ENCODE measurements around the gene FOXO4.

Gene FOXO4

GRCh38 chrX:71085900-71086299 is 9.8 kb upstream of the FOXO4 start:
- H3K36me3 Mint-ChIP-seq = no peaks in the 10 kb centered on the region
- H3K9me3 Mint-ChIP-seq = no peaks in the 10 kb centered on the region
- no peaks in the 10 kb centered on the region for H3K27me3 Mint-ChIP-seq
- DNase-seq (no peak), ATAC-seq (replicated peaks) (no peak)
- H3K4me1 Mint-ChIP-seq = no peaks in the 10 kb centered on the region
- H3K4me3 Mint-ChIP-seq = no peak overlapping the region
- no peak overlapping the region for H3K27ac Mint-ChIP-seq

DNA sequence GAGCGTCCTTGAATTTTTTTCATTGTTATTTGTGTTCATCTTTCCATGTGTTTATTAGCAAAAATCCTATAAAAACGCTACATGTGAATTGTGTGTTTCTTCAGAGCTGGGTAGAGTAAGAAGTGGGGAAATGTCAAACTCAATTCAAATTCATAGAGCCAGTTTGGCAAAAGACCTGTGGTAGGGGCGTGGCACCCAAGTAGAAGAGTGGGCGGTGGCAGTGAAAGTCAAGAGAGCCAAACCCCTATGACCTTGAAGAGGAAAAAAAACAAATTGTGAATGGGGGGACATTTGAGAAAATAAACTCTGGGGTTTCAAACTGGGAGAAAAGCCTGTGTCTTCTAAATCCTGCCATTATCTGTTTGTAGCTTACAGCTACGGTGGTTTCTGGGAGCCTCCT is 4.4 kb upstream of the FOXO4 start:
- Mint-ChIP-seq H3K4me1 (peaks cover 5 to 6% of the 10 kb centered on the region in 2 donors), H3K27ac (no peak overlapping the region), H3K36me3 (no peaks in the 10 kb centered on the region), H3K27me3 (peaks cover 0 to 10% of the 10 kb centered on the region in 2 donors), H3K9me3 (no peaks in the 10 kb centered on the region), H3K4me3 (no peak overlapping the region)
- ATAC-seq (replicated peaks) (no peak), DNase-seq (no peak)

GRCh38 chrX:71095033-71095432 is 618 bp upstream of the FOXO4 start:
- H3K27me3 Mint-ChIP-seq = peaks cover 0 to 10% of the 10 kb centered on the region in 2 donors
- peak overlapping the region; percentile 87 to 97 for H3K4me3 Mint-ChIP-seq
- peaks cover 12 to 20% of the 10 kb centered on the region in 2 donors for H3K4me1 Mint-ChIP-seq
- no peaks in the 10 kb centered on the region for H3K36me3 Mint-ChIP-seq
- DNase-seq (no peak), ATAC-seq (replicated peaks) (no peak)
- H3K27ac Mint-ChIP-seq = peak overlapping the region; percentile 33
- H3K9me3 Mint-ChIP-seq = no peaks in the 10 kb centered on the region

GRCh38 chrX:71095981-71096759 is 519 bp downstream of the FOXO4 start:
- peaks cover 0 to 10% of the 10 kb centered on the region in 2 donors for H3K27me3 Mint-ChIP-seq
- H3K27ac Mint-ChIP-seq = peak overlapping the region; percentile 96
- DNase-seq (no peak), ATAC-seq (replicated peaks) (peak; percentile 41 to 46)
- no peaks in the 10 kb centered on the region for H3K9me3 Mint-ChIP-seq
- H3K36me3 Mint-ChIP-seq = no peaks in the 10 kb centered on the region
- H3K4me1 Mint-ChIP-seq = peaks cover 12 to 20% of the 10 kb centered on the region in 2 donors
- peak overlapping the region; percentile 87 to 97 for H3K4me3 Mint-ChIP-seq

- H3K36me3 Mint-ChIP-seq = no peaks in the 10 kb centered on the region
- peaks cover 12 to 20% of the 10 kb centered on the region in 2 donors for H3K4me1 Mint-ChIP-seq
- H3K4me3 Mint-ChIP-seq = peak overlapping the region; percentile 87 to 97
- no peak for DNase-seq
- no peak overlapping the region for H3K27ac Mint-ChIP-seq
- H3K9me3 Mint-ChIP-seq = no peaks in the 10 kb centered on the region
- no peak for ATAC-seq (replicated peaks)
- H3K27me3 Mint-ChIP-seq = peaks cover 0 to 10% of the 10 kb centered on the region in 2 donors
Measured at GRCh38 chrX:71096760-71097032, 1.0 kb downstream of the FOXO4 start.

DNA sequence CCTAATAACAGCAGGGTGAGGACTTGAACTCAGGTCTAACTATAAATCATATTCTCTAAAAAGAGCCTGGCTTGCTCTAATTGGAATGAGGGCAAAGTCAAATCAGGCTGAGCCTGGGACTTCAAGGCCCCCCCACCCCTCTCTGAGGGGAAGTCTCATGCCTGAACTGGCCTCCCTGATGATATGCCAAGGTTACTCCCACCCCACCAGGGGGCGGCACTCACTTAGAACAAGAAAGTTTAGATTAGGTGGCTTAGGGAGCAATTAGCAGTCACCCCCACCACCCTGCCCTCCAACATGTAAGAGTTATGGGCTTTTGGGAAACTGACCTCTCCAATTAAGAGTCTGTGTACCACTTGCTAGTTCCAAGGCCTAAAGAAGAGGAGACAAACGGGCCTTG is 2.7 kb downstream of the FOXO4 start:
- no peak overlapping the region for H3K4me3 Mint-ChIP-seq

DNA sequence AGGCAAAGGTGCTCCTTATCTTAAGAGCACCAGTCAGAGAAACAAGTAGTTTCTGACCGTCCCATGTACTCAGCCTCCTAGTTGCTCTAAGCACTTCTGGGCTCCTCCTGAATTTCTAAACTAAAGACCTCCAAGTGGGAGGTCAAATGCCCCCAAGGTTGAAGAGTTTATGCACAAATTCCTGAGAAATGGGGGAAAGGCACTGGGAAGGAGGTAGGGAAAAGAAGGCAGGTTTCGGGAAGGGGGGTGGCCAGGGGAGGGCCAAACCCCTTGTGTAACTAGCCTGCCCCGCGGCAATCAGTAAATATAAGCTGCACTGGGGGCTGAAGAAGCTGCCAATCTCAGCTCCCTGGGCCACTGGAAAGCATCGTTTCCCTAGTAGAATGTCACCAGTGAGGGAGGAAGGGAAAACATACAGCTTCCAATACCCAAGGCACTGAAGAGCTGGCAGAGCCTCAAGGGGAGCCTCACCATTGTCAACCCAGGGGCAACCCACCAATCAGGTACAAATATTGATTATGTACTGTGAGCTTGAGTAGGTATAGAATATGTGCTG is 3.4 kb downstream of the FOXO4 start:
- ATAC-seq (replicated peaks) = no peak
- no peak overlapping the region for H3K27ac Mint-ChIP-seq
- peaks cover 0 to 9% of the 10 kb centered on the region in 2 donors for H3K27me3 Mint-ChIP-seq

More for the DNA sequence above, 2.7 kb downstream of the FOXO4 start:
- ATAC-seq (replicated peaks) (peak; percentile 50 to 57), DNase-seq (peak; percentile 36)
- Mint-ChIP-seq H3K36me3 (no peaks in the 10 kb centered on the region), H3K9me3 (no peaks in the 10 kb centered on the region), H3K27ac (no peak overlapping the region), H3K27me3 (peaks cover 0 to 10% of the 10 kb centered on the region in 2 donors), H3K4me1 (peaks cover 17 to 28% of the 10 kb centered on the region in 2 donors)

GRCh38 chrX:71099736-71100135 is 4.1 kb downstream of the FOXO4 start:
- no peak overlapping the region for H3K27ac Mint-ChIP-seq
- peaks cover 0 to 4% of the 10 kb centered on the region in 2 donors for H3K27me3 Mint-ChIP-seq
- DNase-seq (no peak), ATAC-seq (replicated peaks) (no peak)
- H3K4me1 Mint-ChIP-seq = peaks cover 28 to 41% of the 10 kb centered on the region in 2 donors
- H3K36me3 Mint-ChIP-seq = peaks cover 0 to 2% of the 10 kb centered on the region in 2 donors
- no peak overlapping the region for H3K4me3 Mint-ChIP-seq
- no peaks in the 10 kb centered on the region for H3K9me3 Mint-ChIP-seq

More for the DNA sequence above, 3.4 kb downstream of the FOXO4 start:
- DNase-seq = no peak
- Mint-ChIP-seq H3K4me1 (peaks cover 21 to 35% of the 10 kb centered on the region in 2 donors), H3K9me3 (no peaks in the 10 kb centered on the region), H3K4me3 (no peak overlapping the region), H3K36me3 (peaks cover 0 to 2% of the 10 kb centered on the region in 2 donors)

GRCh38 chrX:71100581-71101505 is 5.2 kb downstream of the FOXO4 start:
- H3K4me3 Mint-ChIP-seq = no peak overlapping the region

GRCh38 chrX:71102292-71102691 is 6.6 kb downstream of the FOXO4 start:
- Mint-ChIP-seq H3K36me3 (peaks cover 13 to 15% of the 10 kb centered on the region in 2 donors), H3K27me3 (no peaks in the 10 kb centered on the region), H3K9me3 (peaks cover 0 to 3% of the 10 kb centered on the region in 2 donors), H3K4me1 (peaks cover 28 to 59% of the 10 kb centered on the region in 2 donors), H3K27ac (no peak overlapping the region), H3K4me3 (no peak overlapping the region)
- DNase-seq (no peak), ATAC-seq (replicated peaks) (no peak)

More at GRCh38 chrX:71100581-71101505, 5.2 kb downstream of the FOXO4 start:
- DNase-seq (no peak), ATAC-seq (replicated peaks) (no peak)
- H3K36me3 Mint-ChIP-seq = peaks cover 5% of the 10 kb centered on the region in 2 donors
- peak overlapping the region; percentile 22 for H3K27ac Mint-ChIP-seq
- H3K4me1 Mint-ChIP-seq = peaks cover 27 to 45% of the 10 kb centered on the region in 2 donors
- H3K9me3 Mint-ChIP-seq = no peaks in the 10 kb centered on the region
- H3K27me3 Mint-ChIP-seq = no peaks in the 10 kb centered on the region

GRCh38 chrX:71103110-71103983 is 7.7 kb downstream of the FOXO4 start:
- H3K27me3 Mint-ChIP-seq = peaks cover 0 to under 1% of the 10 kb centered on the region in 2 donors
- peak overlapping the region; percentile 86 for H3K27ac Mint-ChIP-seq
- peak; percentile 65 to 72 for ATAC-seq (replicated peaks)
- DNase-seq = peak; percentile 12
- peaks cover 35 to 63% of the 10 kb centered on the region in 2 donors for H3K4me1 Mint-ChIP-seq
- H3K4me3 Mint-ChIP-seq = peak overlapping the region; percentile 65 to 72
- H3K9me3 Mint-ChIP-seq = peaks cover 0 to 3% of the 10 kb centered on the region in 2 donors
- H3K36me3 Mint-ChIP-seq = peaks cover 24 to 25% of the 10 kb centered on the region in 2 donors

DNA sequence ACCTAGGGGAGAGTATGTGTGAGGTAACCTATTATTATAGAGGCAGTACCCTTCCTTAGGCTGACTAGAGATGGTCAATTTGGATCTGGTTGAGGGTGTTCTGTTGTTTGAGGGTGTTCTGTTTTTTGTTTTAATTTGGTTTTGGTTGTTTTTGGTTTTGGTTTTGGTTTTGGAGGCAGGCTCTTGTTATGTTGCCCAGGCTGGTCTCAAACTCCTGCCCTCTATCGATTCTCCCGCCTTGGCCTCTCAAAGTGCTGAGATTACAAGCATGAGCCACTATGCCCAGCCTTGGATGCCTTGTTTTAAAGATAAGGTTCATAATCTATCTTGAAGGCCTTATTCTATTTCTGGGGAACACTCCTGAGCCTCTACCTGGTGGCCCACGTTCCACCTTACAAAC is 10.0 kb downstream of the FOXO4 start:
- Mint-ChIP-seq H3K4me1 (peaks cover 38 to 70% of the 10 kb centered on the region in 2 donors), H3K27ac (no peak overlapping the region), H3K36me3 (peaks cover 42 to 43% of the 10 kb centered on the region in 2 donors), H3K9me3 (peaks cover 0 to 3% of the 10 kb centered on the region in 2 donors), H3K27me3 (peaks cover 0 to 4% of the 10 kb centered on the region in 2 donors), H3K4me3 (peak overlapping the region in 1 of 2 donors; percentile 17)
- ATAC-seq (replicated peaks) (no peak), DNase-seq (no peak)

DNA sequence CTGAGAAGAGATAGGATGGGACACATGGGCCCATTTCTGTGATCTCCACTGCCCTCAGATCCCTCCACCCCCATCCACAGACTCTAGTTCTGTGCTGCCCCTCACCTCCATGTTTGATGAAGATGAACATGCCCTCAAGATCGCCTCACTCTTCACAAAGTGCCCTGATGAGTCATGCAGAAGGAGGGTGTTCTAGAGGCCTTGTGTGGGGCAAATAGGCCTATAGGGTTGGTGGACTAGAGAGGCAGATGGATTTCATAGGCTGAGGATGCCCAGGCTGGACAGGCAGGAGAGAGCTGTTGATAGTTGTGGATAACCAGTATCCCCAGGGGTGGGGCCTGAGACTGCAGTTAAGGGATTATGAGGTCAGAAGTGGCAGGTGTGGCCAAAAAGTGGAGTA is 10.8 kb downstream of the FOXO4 start, which contains the start of gene CXorf65:
CXorf65 (minus strand) TSS at position 314 of the 400 bp plus-strand sequence; CDS start at position 130, 184 bp downstream.
- peaks cover 38 to 70% of the 10 kb centered on the region in 2 donors for H3K4me1 Mint-ChIP-seq
- peak within 1 kb of the TSS; percentile 15 for H3K27ac Mint-ChIP-seq
- H3K4me3 Mint-ChIP-seq = peak within 1 kb of the TSS; percentile 83 to 93
- H3K9me3 Mint-ChIP-seq = peaks cover 0 to 3% of the 10 kb centered on the region in 2 donors
- DNase-seq (no peak), ATAC-seq (replicated peaks) (no peak)
- H3K36me3 Mint-ChIP-seq = peaks cover 47% of the 10 kb centered on the region in 2 donors
- peaks cover 0 to 4% of the 10 kb centered on the region in 2 donors for H3K27me3 Mint-ChIP-seq
